PFSK-1 (cell line): Measurements from ENCODE around the gene LRRC28.

ENCODE experiments used
- FOXP2 ChIP-seq: optimal IDR thresholded peaks from 2 replicates; pipeline ENCODE3; 2011; ENCODE audit warnings: borderline replicate concordance, control low read depth, inconsistent platforms; ENCODE audit not compliant: insufficient read depth; ENCODE audit errors: extremely low read length, extremely low read depth
- POLR2AphosphoS5 ChIP-seq: IDR thresholded peaks from 2 replicates; pipeline ENCODE4 v1.6.1; 2012; ENCODE audit warnings: low read depth, mild to moderate bottlenecking, control low read depth, low read length, moderate library complexity
- REST ChIP-seq, 2 experiments: IDR thresholded peaks; 2 replicates each; pipeline versions ENCODE4 v1.6.1 to v1.8.0; 2011 to 2012; ENCODE audit warnings: low read depth in 2 of 2, low read length in 2 of 2, control low read depth in 1 of 2, inconsistent platforms in 1 of 2, mild to moderate bottlenecking in 1 of 2, moderate library complexity in 1 of 2; ENCODE audit not compliant: insufficient read depth in 1 of 2
- SIN3A ChIP-seq: IDR thresholded peaks from 2 replicates; pipeline ENCODE4 v1.6.1; 2012; ENCODE audit warnings: mild to moderate bottlenecking, low read length, moderate library complexity, borderline replicate concordance; ENCODE audit not compliant: insufficient read depth
- TAF1 ChIP-seq: IDR thresholded peaks from 2 replicates; pipeline ENCODE4 v1.6.1; 2012; ENCODE audit warnings: low read length, control low read depth, borderline replicate concordance; ENCODE audit not compliant: insufficient read depth

Gene LRRC28

GRCh38 chr15:99335508-99335907 lies 84.2 kb downstream of the LRRC28 start:
- TF ChIP-seq FOXP2: no peak
- no peak for TF ChIP-seq REST (IDR thresholded peaks at IDR 0.05; ENCODE audit: insufficient read depth in 1 of 2, low read depth in 2 of 2, low read length in 2 of 2)
- no peak for TF ChIP-seq SIN3A
- TF ChIP-seq POLR2AphosphoS5: no peak

- TF ChIP-seq REST (IDR thresholded peaks at IDR 0.05; ENCODE audit: insufficient read depth in 1 of 2, low read depth in 2 of 2, low read length in 2 of 2): no peak
Measured at GRCh38 chr15:99336794-99337193, 85.5 kb downstream of the LRRC28 start.

GRCh38 chr15:99340347-99340746 lies 89.1 kb downstream of the LRRC28 start:
- TF ChIP-seq TAF1: no peak
- no peak for TF ChIP-seq SIN3A
- no peak for TF ChIP-seq POLR2AphosphoS5
- TF ChIP-seq FOXP2: no peak
- TF ChIP-seq REST (IDR thresholded peaks at IDR 0.05; ENCODE audit: insufficient read depth in 1 of 2, low read depth in 2 of 2, low read length in 2 of 2): no peak

GRCh38 chr15:99341786-99342185 lies 90.5 kb downstream of the LRRC28 start:
- TF ChIP-seq SIN3A (no peak), REST (IDR thresholded peaks at IDR 0.05; ENCODE audit: insufficient read depth in 1 of 2, low read depth in 2 of 2, low read length in 2 of 2) (no peak), FOXP2 (no peak), POLR2AphosphoS5 (no peak), TAF1 (no peak)

GRCh38 chr15:99343208-99343607 lies 91.9 kb downstream of the LRRC28 start:
- TF ChIP-seq SIN3A (no peak), REST (IDR thresholded peaks at IDR 0.05; ENCODE audit: insufficient read depth in 1 of 2, low read depth in 2 of 2, low read length in 2 of 2) (no peak), TAF1 (no peak), FOXP2 (no peak), POLR2AphosphoS5 (no peak)
